Subcutaneous adipose tissue (tissue), 4 donors: ENCODE data around the gene ELAVL2. TPM values are rescaled to one million over a fixed set of nuclear protein-coding genes. Genes with fewer than 3 reads are reported as not detected.

Experiments used
- CTCF ChIP-seq: fragments of 450-650 bp; IDR thresholded peaks from one replicate; pipeline ENCODE4 v1.5.1; 2016; ENCODE audit warnings: low read depth, mild to moderate bottlenecking, control low read depth, antibody characterized with exemption, moderate library complexity
- total RNA-seq, 4 donors: library from RNA; depleted of rRNA; stranded (reverse); fragments of >200 nt; gene quantifications; one replicate each; pipeline ENCODE4 v1.1.0, GENCODE V29; 2016

The ELAVL2 gene
- total RNA-seq, 4 donors from 2014 or later = 0.44 TPM; not detected in 3

DNA sequence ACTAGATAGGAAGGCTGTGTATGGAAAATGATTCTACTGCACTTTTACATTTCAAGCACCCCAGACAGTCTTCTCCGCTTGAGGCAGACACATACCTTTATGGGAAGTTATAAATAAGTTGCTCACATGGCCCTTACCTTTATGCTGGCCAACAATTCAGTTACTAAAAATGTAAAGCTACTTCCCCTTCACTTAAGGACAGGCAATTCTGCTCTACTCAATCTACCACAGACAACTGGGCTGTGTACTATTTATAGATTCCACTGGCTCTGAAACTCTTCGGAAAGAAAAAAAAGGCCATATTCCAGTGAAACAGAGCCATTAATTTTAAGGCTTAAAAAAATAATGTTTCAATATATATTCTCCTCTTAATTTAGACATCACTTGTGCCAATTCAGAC lies 59.4 kb downstream of the ELAVL2 start:
- TF ChIP-seq CTCF = no peak

GRCh38 chr9:23765561-23765960 lies 60.5 kb downstream of the ELAVL2 start:
- no peak for TF ChIP-seq CTCF

- TF ChIP-seq CTCF = no peak
Observed at GRCh38 chr9:23764219-23764618, 61.8 kb downstream of the ELAVL2 start.

- TF ChIP-seq CTCF = no peak
Observed at GRCh38 chr9:23754551-23754950, 71.5 kb downstream of the ELAVL2 start.

- TF ChIP-seq CTCF = no peak
Observed at GRCh38 chr9:23752859-23753258, 73.2 kb downstream of the ELAVL2 start.

DNA sequence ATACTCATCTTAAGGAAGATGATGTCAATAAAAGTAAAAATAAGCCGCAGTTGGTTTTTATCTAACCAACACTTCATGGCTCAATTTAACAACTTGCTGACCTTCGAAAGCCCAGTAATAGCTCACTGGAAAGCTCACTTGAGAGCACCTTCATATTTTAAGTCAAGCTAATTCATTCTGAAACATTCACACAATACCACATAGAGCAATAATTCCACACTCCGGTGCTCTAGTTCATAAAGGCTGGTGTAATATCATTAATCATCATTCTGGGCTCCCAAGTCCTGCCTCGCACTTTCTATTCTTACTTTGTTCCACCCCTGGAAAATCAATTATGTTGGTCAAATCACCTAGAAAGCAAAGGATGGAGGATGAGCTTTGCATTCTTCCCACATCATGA lies 74.4 kb downstream of the ELAVL2 start:
- no peak for TF ChIP-seq CTCF

- no peak for TF ChIP-seq CTCF
Observed at GRCh38 chr9:23750808-23751207, 75.2 kb downstream of the ELAVL2 start.
